Mesendoderm (in vitro differentiated cells): ENCODE results near the gene TSPEAR.

Source experiments
- DNase-seq: peaks from one replicate; pipeline ENCODE4 v3.0.0; 2013
- H2AK5ac ChIP-seq: 2 replicates; pipeline ENCODE4 v1.6.1; 2013; ENCODE audit warnings: low read length, inconsistent platforms
- H2BK120ac ChIP-seq: 2 replicates; pipeline ENCODE4 v1.6.1; 2013; ENCODE audit warnings: low read depth, mild to moderate bottlenecking, low read length, moderate library complexity, mixed read lengths
- H2BK15ac ChIP-seq: replicated peaks from 2 replicates; pipeline ENCODE4 v1.6.1; 2013; ENCODE audit warnings: low read depth, mild to moderate bottlenecking, moderate library complexity
- H2BK5ac ChIP-seq: 2 replicates; pipeline ENCODE4 v1.6.1; 2013; ENCODE audit warnings: low read length, inconsistent platforms
- H3K18ac ChIP-seq: 2 replicates; pipeline ENCODE4 v1.6.1; 2013; ENCODE audit warnings: mild to moderate bottlenecking, low read length, mixed read lengths
- H3K23ac ChIP-seq: one replicate; pipeline ENCODE4 v1.6.1; 2013; ENCODE audit warnings: low read length
- H3K27ac ChIP-seq: 2 replicates; pipeline ENCODE4 v1.5.1; 2013; ENCODE audit warnings: low read depth, mild to moderate bottlenecking, inconsistent platforms, low read length, moderate library complexity
- H3K27me3 ChIP-seq: 2 replicates; pipeline ENCODE4 v1.6.1; 2013; ENCODE audit warnings: low read length, control low read depth, mild to moderate bottlenecking, inconsistent platforms; ENCODE audit not compliant: insufficient read depth, poor library complexity
- H3K36me3 ChIP-seq: 2 replicates; pipeline ENCODE4 v1.6.1; 2013; ENCODE audit warnings: low read length, inconsistent platforms; ENCODE audit not compliant: control insufficient read depth, insufficient read depth
- H3K4ac ChIP-seq: one replicate; pipeline ENCODE4 v1.6.1; 2013; ENCODE audit warnings: low read depth, mild to moderate bottlenecking, low read length, moderate library complexity
- H3K4me1 ChIP-seq: 2 replicates; pipeline ENCODE4 v1.6.1; 2013; ENCODE audit warnings: low read depth, low read length, inconsistent platforms; ENCODE audit not compliant: control insufficient read depth
- H3K4me2 ChIP-seq: 2 replicates; pipeline ENCODE4 v1.6.1; 2013; ENCODE audit warnings: low read length
- H3K4me3 ChIP-seq: 2 replicates; pipeline ENCODE4 v1.5.1; 2013; ENCODE audit warnings: mild to moderate bottlenecking, low read length
- H3K56ac ChIP-seq: one replicate; pipeline ENCODE4 v1.6.1; 2013; ENCODE audit warnings: low read length
- H3K79me1 ChIP-seq: 2 replicates; pipeline ENCODE4 v1.6.1; 2013; ENCODE audit warnings: low read length, inconsistent platforms
- H3K79me2 ChIP-seq: 2 replicates; pipeline ENCODE4 v1.6.1; 2013; ENCODE audit warnings: mild to moderate bottlenecking, low read length; ENCODE audit not compliant: control insufficient read depth, insufficient read depth
- H3K9ac ChIP-seq: 2 replicates; pipeline ENCODE4 v1.6.1; 2013; ENCODE audit warnings: low read length, inconsistent platforms
- H4K5ac ChIP-seq: one replicate; pipeline ENCODE4 v1.6.1; 2013; ENCODE audit warnings: low read length
- H4K8ac ChIP-seq: one replicate; pipeline ENCODE4 v1.6.1; 2013; ENCODE audit warnings: low read depth, mild to moderate bottlenecking, control low read depth, low read length, moderate library complexity
- WGBS: extraction: QIAGEN DNeasy Blood & Tissue Kit; methylation state at CpG from one replicate; pipeline ENCODE4 v1.1.7; 2013; ENCODE audit warnings: low lambda C conversion rate, missing lambda C conversion rate; ENCODE audit not compliant: insufficient coverage; ENCODE audit errors: extremely low coverage; 5-methylcytosine and 5-hydroxymethylcytosine counted together

Gene TSPEAR

GRCh38 chr21:44658541-44658910, 52.8 kb downstream of the TSPEAR start:
- Histone ChIP-seq H3K27ac (no peak overlapping the region), H3K4me2 (no peak overlapping the region), H2AK5ac (no peak overlapping the region), H4K8ac (no peak overlapping the region), H3K23ac (no peak overlapping the region), H4K5ac (no peak overlapping the region), H3K36me3 (no peaks in the 10 kb centered on the region), H3K79me1 (no peaks in the 10 kb centered on the region), H3K4me3 (no peak overlapping the region), H2BK5ac (no peak overlapping the region), H3K9ac (no peak overlapping the region), H3K4me1 (peaks cover 2% of the 10 kb centered on the region), H3K27me3 (no peaks in the 10 kb centered on the region), H3K18ac (no peak overlapping the region), H3K79me2 (no peaks in the 10 kb centered on the region), H3K56ac (no peak overlapping the region), H3K4ac (no peak overlapping the region), H2BK15ac (no peak overlapping the region), H2BK120ac (no peak overlapping the region)
- WGBS, result no CpG with 5 or more reads among the region's 5 CpGs
- DNase-seq, result no peak

DNA sequence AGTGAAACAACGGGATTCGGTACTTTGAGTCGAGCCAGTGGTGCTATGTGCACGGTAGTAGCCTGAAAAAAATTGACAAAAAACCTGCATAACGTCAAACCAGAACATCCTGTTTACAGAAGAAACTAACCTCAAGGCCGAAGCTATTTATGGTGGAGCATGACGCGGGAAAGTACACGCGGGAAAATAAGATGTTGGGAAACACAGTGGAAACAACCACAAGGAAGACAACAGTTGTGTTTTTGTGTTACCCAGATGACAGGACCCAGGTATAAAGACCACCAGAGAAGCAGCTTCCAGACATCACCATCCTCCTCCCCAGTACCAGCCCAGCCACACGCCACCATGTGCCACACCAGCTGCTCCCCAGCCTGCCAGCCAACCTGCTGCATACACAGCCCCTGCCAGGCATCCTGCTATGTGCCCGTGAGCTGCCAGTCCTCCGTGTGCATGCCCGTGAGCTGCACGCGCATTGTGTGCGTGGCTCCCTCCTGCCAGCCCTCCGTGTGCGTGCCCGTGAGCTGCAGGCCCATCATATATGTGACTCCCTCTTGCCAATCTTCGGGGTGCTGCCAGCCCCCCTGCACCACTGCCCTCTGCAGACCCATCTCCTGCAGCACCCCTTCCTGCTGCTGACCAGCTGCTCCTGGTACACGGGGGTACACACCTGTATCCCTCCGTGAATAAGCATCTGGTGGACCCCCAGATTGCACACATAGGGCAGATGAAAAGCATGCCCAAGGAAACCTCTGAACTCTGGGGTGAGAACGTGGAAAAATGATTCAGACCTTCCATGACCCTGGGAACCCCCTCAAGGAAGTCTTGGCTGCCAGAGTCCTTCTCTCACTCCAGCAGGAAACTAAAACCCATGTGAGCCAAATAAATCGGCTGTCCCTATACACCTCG, 53.5 kb downstream of the TSPEAR start, which contains the start of gene KRTAP12-3:
Gene KRTAP12-3 (plus strand): TSS at position 298 of the 906 bp plus-strand sequence. CDS start 48 bp downstream, at position 346.
- H4K5ac ChIP-seq, result no peak within 1 kb of the TSS
- no peak for DNase-seq
- WGBS, result no CpG with 5 or more reads among the region's 26 CpGs
- no peaks in the 10 kb centered on the region for H3K79me2 ChIP-seq
- H2BK5ac ChIP-seq, result no peak within 1 kb of the TSS
- no peaks in the 10 kb centered on the region for H3K36me3 ChIP-seq
- H3K18ac ChIP-seq, result no peak within 1 kb of the TSS
- no peak within 1 kb of the TSS for H3K4me2 ChIP-seq
- no peak within 1 kb of the TSS for H3K4ac ChIP-seq
- H2BK15ac ChIP-seq, result no peak within 1 kb of the TSS
- H3K79me1 ChIP-seq, result no peaks in the 10 kb centered on the region
- H3K27ac ChIP-seq, result no peak within 1 kb of the TSS
- H3K4me1 ChIP-seq, result peaks cover 2% of the 10 kb centered on the region
- H3K23ac ChIP-seq, result no peak within 1 kb of the TSS
- no peak within 1 kb of the TSS for H2BK120ac ChIP-seq
- H3K4me3 ChIP-seq, result no peak within 1 kb of the TSS
- H4K8ac ChIP-seq, result no peak within 1 kb of the TSS
- no peak within 1 kb of the TSS for H3K56ac ChIP-seq
- no peaks in the 10 kb centered on the region for H3K27me3 ChIP-seq
- no peak within 1 kb of the TSS for H2AK5ac ChIP-seq
- H3K9ac ChIP-seq, result no peak within 1 kb of the TSS

- Histone ChIP-seq H3K79me2 (no peaks in the 10 kb centered on the region), H2BK120ac (no peak overlapping the region), H3K9ac (no peak overlapping the region), H3K23ac (no peak overlapping the region), H3K18ac (no peak overlapping the region), H3K79me1 (no peaks in the 10 kb centered on the region), H2AK5ac (no peak overlapping the region), H3K27ac (no peak overlapping the region), H3K36me3 (no peaks in the 10 kb centered on the region), H4K5ac (no peak overlapping the region), H3K4me1 (peaks cover 2% of the 10 kb centered on the region), H2BK5ac (no peak overlapping the region), H3K4me2 (no peak overlapping the region), H2BK15ac (no peak overlapping the region), H3K56ac (no peak overlapping the region), H3K27me3 (no peaks in the 10 kb centered on the region), H4K8ac (no peak overlapping the region), H3K4ac (no peak overlapping the region), H3K4me3 (no peak overlapping the region)
- DNase-seq, result no peak
- WGBS, result no CpG with 5 or more reads among the region's 1 CpG
These were observed 54.5 kb downstream of the TSPEAR start for GRCh38 chr21:44656868-44657267.

GRCh38 chr21:44654576-44655175, 56.7 kb downstream of the TSPEAR start, which contains the start of gene KRTAP12-4:
TSS of gene KRTAP12-4 (minus strand) at chr21:44654659. CDS start at chr21:44654614, 45 bp downstream.
- Histone ChIP-seq H2BK5ac (no peak within 1 kb of the TSS), H3K18ac (no peak within 1 kb of the TSS), H3K4me3 (no peak within 1 kb of the TSS), H3K4ac (no peak within 1 kb of the TSS), H3K79me1 (no peaks in the 10 kb centered on the region), H2BK15ac (no peak within 1 kb of the TSS), H3K9ac (no peak within 1 kb of the TSS), H3K36me3 (no peaks in the 10 kb centered on the region), H3K4me1 (peaks cover 2% of the 10 kb centered on the region), H2AK5ac (no peak within 1 kb of the TSS), H3K56ac (no peak within 1 kb of the TSS), H3K4me2 (no peak within 1 kb of the TSS), H2BK120ac (no peak within 1 kb of the TSS), H4K8ac (no peak within 1 kb of the TSS), H3K79me2 (no peaks in the 10 kb centered on the region), H3K27me3 (no peaks in the 10 kb centered on the region), H3K27ac (no peak within 1 kb of the TSS), H4K5ac (no peak within 1 kb of the TSS), H3K23ac (no peak within 1 kb of the TSS)
- WGBS, result no CpG with 5 or more reads among the region's 9 CpGs
- DNase-seq, result no peak

GRCh38 chr21:44653656-44654575, 57.5 kb downstream of the TSPEAR start:
- H3K79me1 ChIP-seq, result no peaks in the 10 kb centered on the region
- peaks cover under 1% of the 10 kb centered on the region for H3K4me1 ChIP-seq
- no peak overlapping the region for H3K4ac ChIP-seq
- no peak overlapping the region for H3K56ac ChIP-seq
- no peak overlapping the region for H4K5ac ChIP-seq
- H2BK5ac ChIP-seq, result no peak overlapping the region
- no peak overlapping the region for H4K8ac ChIP-seq
- no peaks in the 10 kb centered on the region for H3K79me2 ChIP-seq
- H3K4me2 ChIP-seq, result no peak overlapping the region
- no CpG with 5 or more reads among the region's 17 CpGs for WGBS
- no peak overlapping the region for H3K4me3 ChIP-seq
- H2BK120ac ChIP-seq, result no peak overlapping the region
- no peak overlapping the region for H2BK15ac ChIP-seq
- no peak for DNase-seq
- no peak overlapping the region for H3K18ac ChIP-seq
- no peak overlapping the region for H3K23ac ChIP-seq
- no peak overlapping the region for H3K9ac ChIP-seq
- no peak overlapping the region for H2AK5ac ChIP-seq
- H3K27ac ChIP-seq, result no peak overlapping the region
- no peaks in the 10 kb centered on the region for H3K27me3 ChIP-seq
- H3K36me3 ChIP-seq, result no peaks in the 10 kb centered on the region
